ENCODE data around the gene H2BK1.

Gene H2BK1

GRCh38 chr7:151210087-151210854 lies at the start of gene H2BK1:
Gene H2BK1, minus strand, starts transcription at chr7:151210488. Its CDS starts 170 bp downstream, at chr7:151210318.
- no peak for DNase-seq

GRCh38 chr7:151257990-151258389 lies 47.7 kb upstream of the H2BK1 start:
- no peak for DNase-seq

- no peak for DNase-seq
Observed at GRCh38 chr7:151256410-151257045, 46.2 kb upstream of the H2BK1 start.

GRCh38 chr7:151255390-151255789 lies 45.1 kb upstream of the H2BK1 start:
- no peak for DNase-seq

GRCh38 chr7:151254851-151255250 lies 44.6 kb upstream of the H2BK1 start:
- no peak for DNase-seq

GRCh38 chr7:151254316-151254715 lies 44.0 kb upstream of the H2BK1 start:
- DNase-seq: no peak

DNA sequence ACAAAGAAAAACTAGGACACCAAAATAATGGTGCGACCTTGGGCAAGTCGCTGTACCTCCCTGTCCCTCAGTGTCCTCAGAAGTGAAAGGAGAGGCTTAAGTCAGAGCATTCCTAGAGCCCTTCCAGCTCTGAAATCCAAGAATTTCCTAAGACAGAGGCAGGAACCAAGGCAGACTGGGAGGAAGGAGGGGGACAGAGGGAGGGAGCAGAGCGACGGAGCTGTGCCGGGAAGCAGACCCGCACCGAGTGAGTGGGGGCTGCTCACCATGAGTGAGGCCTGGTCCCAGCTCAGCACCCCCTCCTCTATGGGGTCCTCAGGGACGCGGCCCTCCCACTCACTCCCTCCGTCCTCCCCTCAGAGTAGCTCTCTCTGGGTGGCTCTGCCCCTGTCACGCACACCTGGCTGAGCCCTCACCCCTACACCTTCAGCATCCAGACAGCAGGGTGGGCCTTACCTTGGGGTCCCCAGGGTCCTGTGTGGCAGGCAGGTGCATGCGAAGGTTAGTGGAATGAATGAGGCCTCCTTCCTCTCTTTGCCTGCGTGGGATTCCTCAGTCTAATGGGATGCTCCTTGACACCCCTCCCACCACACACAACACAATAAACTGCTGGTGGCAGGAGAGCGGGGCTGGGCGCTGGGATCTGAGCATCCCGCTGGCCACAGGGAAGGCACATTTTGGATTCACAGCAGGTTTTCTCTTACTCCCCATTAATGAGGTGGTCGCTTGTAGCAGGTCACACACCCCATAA lies 42.8 kb upstream of the H2BK1 start:
- no peak for DNase-seq

DNA sequence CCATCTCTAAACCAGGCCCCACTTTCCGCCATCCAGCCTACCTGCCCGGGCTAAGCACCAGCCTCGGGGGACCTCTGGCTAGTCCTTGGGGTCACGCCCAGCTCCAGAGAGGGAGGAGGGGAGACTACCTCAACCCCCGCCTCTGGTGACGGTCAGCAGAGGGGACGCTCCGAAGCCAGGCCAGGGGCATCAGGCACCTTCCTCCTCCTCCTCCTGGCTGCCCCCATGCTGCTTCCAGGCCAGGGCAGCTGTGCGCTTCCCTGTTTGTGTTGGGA lies 42.2 kb upstream of the H2BK1 start:
- no peak for DNase-seq

- DNase-seq: no peak
Observed at GRCh38 chr7:151251689-151252560, 41.6 kb upstream of the H2BK1 start.

GRCh38 chr7:151251328-151251688 lies 41.0 kb upstream of the H2BK1 start:
- DNase-seq: no peak

DNA sequence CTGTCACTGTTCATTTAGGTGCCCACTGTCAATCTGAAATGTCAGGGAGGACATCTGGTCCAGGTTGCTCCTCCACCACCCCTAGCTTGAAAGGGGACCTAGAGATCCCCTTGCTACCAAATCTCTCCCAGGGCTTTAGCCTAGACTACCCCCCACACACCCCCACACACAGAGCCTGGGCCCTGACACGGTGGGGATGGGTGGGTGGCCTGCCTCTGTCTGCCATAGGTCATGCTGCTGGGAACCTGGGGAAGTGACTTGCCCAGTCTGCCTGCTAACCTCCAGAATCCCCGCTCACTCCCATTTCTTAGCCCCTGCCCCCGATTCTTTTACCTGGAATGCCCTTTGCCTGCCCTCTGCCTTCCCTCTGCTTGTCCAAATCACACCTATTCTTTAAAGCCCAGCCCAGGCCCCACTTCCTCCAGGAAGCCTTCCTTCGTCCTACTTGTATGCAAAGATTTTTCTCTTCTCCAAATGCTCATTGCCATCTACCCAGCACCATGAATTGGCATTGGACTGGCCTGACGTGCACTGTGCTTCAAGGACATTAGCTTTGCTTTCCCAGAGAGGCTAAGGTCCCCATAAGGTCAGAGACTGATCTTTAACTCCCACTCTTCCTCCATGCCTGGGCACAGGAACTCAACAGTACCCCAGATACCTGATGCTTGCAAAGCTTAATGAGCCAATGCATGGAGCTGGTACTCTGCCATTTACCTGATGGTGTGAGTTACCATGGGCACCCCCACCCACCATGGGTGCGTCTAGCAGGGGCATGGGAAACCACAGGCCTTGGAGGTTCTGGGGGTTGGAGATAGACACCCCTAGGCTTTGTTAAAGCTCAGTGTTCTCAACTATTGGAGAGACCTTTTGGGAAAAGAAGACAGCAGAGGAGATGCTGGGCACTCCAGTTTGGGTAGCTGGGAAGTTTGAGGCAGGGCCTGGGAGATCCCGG lies 40.2 kb upstream of the H2BK1 start:
- no peak for DNase-seq

DNA sequence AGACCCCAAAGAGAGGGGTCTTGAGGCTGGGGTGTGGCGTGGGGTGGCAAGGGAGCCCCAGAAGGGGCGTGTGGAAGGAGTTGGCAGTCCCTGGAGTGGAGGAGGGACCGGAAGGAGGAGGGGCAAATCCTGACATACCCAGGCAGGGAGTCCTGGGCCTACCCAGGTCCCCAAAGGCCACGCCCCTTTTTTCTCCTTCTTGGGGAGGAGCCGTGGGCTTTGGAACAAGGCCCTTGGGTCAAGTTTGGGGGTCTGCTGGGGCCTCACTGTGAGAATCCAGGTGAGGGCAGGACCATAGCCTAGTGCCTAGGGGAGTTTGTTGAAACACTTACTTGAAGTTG lies 39.4 kb upstream of the H2BK1 start:
- DNase-seq: no peak

GRCh38 chr7:151249034-151249731 lies 38.9 kb upstream of the H2BK1 start:
- DNase-seq: peak; percentile 28

GRCh38 chr7:151248346-151249033 lies 38.2 kb upstream of the H2BK1 start, which contains the start of gene SMARCD3:
Gene SMARCD3, minus strand, starts transcription at chr7:151248694. Its CDS starts 132 bp downstream, at chr7:151248562.
- no peak for DNase-seq

GRCh38 chr7:151247611-151248345 lies 37.5 kb upstream of the H2BK1 start:
- no peak for DNase-seq

- no peak for DNase-seq
Observed at GRCh38 chr7:151246851-151247580, 36.7 kb upstream of the H2BK1 start.

- no peak for DNase-seq
Observed at GRCh38 chr7:151246102-151246850, 36.0 kb upstream of the H2BK1 start.

DNA sequence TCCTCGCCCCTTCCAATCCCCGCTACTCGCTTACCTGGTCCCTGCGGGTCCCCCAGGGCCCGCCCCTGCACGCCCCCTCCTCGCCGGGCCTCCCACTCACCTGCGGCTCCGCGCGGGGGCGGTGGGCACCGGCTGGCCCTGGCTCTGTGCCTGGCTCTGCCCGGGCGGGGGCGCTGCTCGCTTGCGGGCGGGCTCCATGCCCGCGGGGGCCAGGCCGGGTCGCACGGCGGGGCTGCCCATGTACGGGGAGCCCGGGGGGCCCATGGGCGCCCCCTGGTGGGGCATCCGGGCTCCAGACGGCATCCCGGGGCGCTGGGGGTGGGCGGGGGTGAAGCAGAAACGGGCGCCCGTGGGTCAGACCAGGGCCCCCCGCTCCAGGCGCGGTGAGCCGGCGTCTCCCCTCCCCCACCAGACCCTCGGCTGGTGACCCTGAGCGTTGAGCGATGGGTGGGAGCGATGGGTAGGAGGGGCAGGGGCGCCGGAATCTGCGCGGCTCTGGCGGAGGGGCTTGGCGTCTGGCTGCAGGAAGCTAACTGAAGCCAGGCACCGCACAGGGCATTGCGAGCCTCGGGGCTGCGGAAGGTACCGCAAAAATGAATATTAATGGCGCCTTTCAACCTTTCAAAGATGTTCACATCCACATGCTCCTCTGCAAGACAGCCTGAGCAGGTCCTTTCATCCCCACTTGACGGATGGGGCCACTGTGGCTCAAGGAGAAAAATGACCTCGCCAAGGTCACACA lies 35.2 kb upstream of the H2BK1 start:
- DNase-seq: peak; percentile 72
